MM.1S (cell line): ENCODE results near the gene CCL24.
"Not testable (repeated sequence)": the region's sequence is repeated elsewhere in the genome, so short reads cannot be mapped to it uniquely, and the experiment has no call there.

Experiments
- DNase-seq: peaks from one replicate; pipeline ENCODE4 v3.0.0-alpha.2; 2015
- H2AFZ ChIP-seq: fragments of 300-600 bp; sonication (generic); 2 replicates; pipeline ENCODE4 v1.6.0; 2016; ENCODE audit warnings: antibody characterized with exemption, low read length
- H3F3A ChIP-seq: fragments of 300-600 bp; sonication (generic); 2 replicates; pipeline ENCODE4 v1.6.1; 2016; ENCODE audit warnings: mild to moderate bottlenecking, antibody characterized with exemption, low read length, moderate library complexity, mixed read lengths; ENCODE audit not compliant: insufficient read depth
- H3K27ac ChIP-seq: fragments of 300-600 bp; sonication (generic); 2 replicates; pipeline ENCODE4 v1.5.1; 2016; ENCODE audit warnings: mild to moderate bottlenecking, low read length
- H3K27me3 ChIP-seq: fragments of 300-600 bp; sonication (generic); replicated peaks from 2 replicates; pipeline ENCODE4 v1.6.0; 2016; ENCODE audit warnings: low read length; ENCODE audit not compliant: insufficient read depth
- H3K36me3 ChIP-seq: fragments of 300-600 bp; sonication (generic); replicated peaks from 2 replicates; pipeline ENCODE4 v1.6.1; 2016; ENCODE audit warnings: mild to moderate bottlenecking, low read length, mixed read lengths; ENCODE audit not compliant: insufficient read depth
- H3K4me1 ChIP-seq: fragments of 300-600 bp; sonication (generic); 2 replicates; pipeline ENCODE4 v1.6.1; 2016; ENCODE audit warnings: low read length, mixed read lengths
- H3K4me2 ChIP-seq: fragments of 300-600 bp; sonication (generic); 2 replicates; pipeline ENCODE4 v1.6.0; 2016; ENCODE audit warnings: low read depth, low read length
- H3K4me3 ChIP-seq: fragments of 300-600 bp; sonication (generic); 2 replicates; pipeline ENCODE4 v1.5.1; 2016; ENCODE audit warnings: low read length, mixed read lengths
- H3K79me2 ChIP-seq: fragments of 300-600 bp; sonication (generic); 2 replicates; pipeline ENCODE4 v1.6.1; 2016; ENCODE audit warnings: mixed run types, low read length, mixed read lengths
- H3K9ac ChIP-seq: fragments of 300-600 bp; sonication (generic); 2 replicates; pipeline ENCODE4 v1.6.1; 2016; ENCODE audit warnings: low read length, mixed read lengths
- H3K9me2 ChIP-seq: fragments of 300-600 bp; sonication (generic); replicated peaks from 2 replicates; pipeline ENCODE4 v1.6.1; 2016; ENCODE audit warnings: mild to moderate bottlenecking, low read length, mixed read lengths; ENCODE audit not compliant: insufficient read depth
- H3K9me3 ChIP-seq: fragments of 300-600 bp; sonication (generic); replicated peaks from 2 replicates; pipeline ENCODE4 v1.6.1; 2016; ENCODE audit warnings: mild to moderate bottlenecking, low read length, mixed read lengths; ENCODE audit not compliant: insufficient read depth
- H4K20me1 ChIP-seq: fragments of 300-600 bp; sonication (generic); 2 replicates; pipeline ENCODE4 v1.6.1; 2016; ENCODE audit warnings: mild to moderate bottlenecking, low read length, moderate library complexity, mixed read lengths; ENCODE audit not compliant: insufficient read depth
- EZH2 ChIP-seq: fragments of 300-600 bp; sonication (generic); optimal IDR thresholded peaks from 2 replicates; pipeline ENCODE3; 2017; ENCODE audit warnings: low read depth, mild to moderate bottlenecking, antibody characterized with exemption, low read length, mixed read lengths
- EZH2phosphoT487 ChIP-seq: fragments of 300-600 bp; sonication (generic); IDR thresholded peaks from 2 replicates; pipeline ENCODE4 v1.6.1; 2018; ENCODE audit warnings: antibody characterized with exemption, low read length
- TF ChIP-seq, protein P1 (sequence below): fragments of 300-600 bp; sonication (generic); IDR thresholded peaks from 2 replicates; pipeline ENCODE4 v1.5.1; 2016; ENCODE audit warnings: antibody characterized with exemption, low read length, mixed read lengths

The CCL24 gene

DNA sequence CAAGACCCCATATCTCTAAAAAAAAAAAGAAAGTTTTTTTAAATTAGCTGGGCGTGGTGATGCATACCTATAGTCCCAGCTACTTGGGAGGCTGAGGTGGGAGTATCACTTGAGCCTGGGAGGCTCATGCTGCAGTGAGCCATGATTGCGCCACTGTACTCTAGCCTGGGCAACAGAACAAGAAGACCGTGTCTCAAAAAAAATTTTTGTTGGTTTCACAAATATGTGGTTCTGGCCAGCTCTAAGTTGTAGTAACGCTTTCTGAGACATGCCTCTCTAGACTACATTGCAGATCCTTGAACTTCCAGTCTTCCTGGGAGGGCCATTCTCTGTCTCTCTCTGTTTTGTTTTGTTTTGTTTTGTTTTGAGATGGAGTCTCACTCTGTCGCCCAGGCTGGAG, 40.6 kb upstream of the CCL24 start:
- no peak overlapping the region for H3K4me2 ChIP-seq
- no peak overlapping the region for H3K9ac ChIP-seq
- TF ChIP-seq EZH2 (no peak), EZH2phosphoT487 (no peak)
- TF ChIP-seq, protein P1, sequence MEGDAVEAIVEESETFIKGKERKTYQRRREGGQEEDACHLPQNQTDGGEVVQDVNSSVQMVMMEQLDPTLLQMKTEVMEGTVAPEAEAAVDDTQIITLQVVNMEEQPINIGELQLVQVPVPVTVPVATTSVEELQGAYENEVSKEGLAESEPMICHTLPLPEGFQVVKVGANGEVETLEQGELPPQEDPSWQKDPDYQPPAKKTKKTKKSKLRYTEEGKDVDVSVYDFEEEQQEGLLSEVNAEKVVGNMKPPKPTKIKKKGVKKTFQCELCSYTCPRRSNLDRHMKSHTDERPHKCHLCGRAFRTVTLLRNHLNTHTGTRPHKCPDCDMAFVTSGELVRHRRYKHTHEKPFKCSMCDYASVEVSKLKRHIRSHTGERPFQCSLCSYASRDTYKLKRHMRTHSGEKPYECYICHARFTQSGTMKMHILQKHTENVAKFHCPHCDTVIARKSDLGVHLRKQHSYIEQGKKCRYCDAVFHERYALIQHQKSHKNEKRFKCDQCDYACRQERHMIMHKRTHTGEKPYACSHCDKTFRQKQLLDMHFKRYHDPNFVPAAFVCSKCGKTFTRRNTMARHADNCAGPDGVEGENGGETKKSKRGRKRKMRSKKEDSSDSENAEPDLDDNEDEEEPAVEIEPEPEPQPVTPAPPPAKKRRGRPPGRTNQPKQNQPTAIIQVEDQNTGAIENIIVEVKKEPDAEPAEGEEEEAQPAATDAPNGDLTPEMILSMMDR: no peak
- no peak overlapping the region for H2AFZ ChIP-seq
- no peaks in the 10 kb centered on the region for H3F3A ChIP-seq
- H3K27ac ChIP-seq: no peak overlapping the region
- no peaks in the 10 kb centered on the region for H4K20me1 ChIP-seq
- H3K4me3 ChIP-seq: no peak overlapping the region
- no peaks in the 10 kb centered on the region for H3K79me2 ChIP-seq
- no peaks in the 10 kb centered on the region for H3K4me1 ChIP-seq
- H3K9me3 ChIP-seq: no peaks in the 10 kb centered on the region
- no peaks in the 10 kb centered on the region for H3K9me2 ChIP-seq
- H3K27me3 ChIP-seq: no peaks in the 10 kb centered on the region
- DNase-seq: no peak
- no peaks in the 10 kb centered on the region for H3K36me3 ChIP-seq

DNA sequence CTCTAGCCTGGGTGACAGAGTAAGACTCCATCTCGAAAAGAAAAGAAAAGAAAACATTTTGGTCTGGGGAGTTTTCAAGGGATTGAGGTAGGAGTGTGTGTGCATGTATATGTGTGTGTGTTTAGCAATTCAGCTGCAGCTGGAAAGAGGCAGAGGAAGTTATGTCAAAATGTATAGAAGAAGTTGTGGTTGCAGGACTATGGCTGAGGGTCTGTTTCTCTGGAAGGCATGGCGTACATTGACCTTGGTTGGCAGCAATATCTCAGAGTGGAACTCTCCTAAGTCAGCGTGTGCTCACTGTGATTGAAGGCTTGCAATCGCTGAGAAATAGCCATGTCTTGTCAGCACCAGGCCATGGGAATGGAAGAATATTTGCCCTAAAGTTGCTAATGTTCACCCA, 36.6 kb upstream of the CCL24 start:
- no peaks in the 10 kb centered on the region for H4K20me1 ChIP-seq
- no peaks in the 10 kb centered on the region for H3K9me2 ChIP-seq
- no peak overlapping the region for H2AFZ ChIP-seq
- no peak overlapping the region for H3K4me3 ChIP-seq
- no peaks in the 10 kb centered on the region for H3K4me1 ChIP-seq
- no peaks in the 10 kb centered on the region for H3K36me3 ChIP-seq
- no peak overlapping the region for H3K9ac ChIP-seq
- no peak for TF ChIP-seq EZH2phosphoT487
- no peak overlapping the region for H3K27ac ChIP-seq
- DNase-seq: no peak
- no peaks in the 10 kb centered on the region for H3K79me2 ChIP-seq
- H3K4me2 ChIP-seq: no peak overlapping the region
- no peaks in the 10 kb centered on the region for H3K9me3 ChIP-seq
- H3K27me3 ChIP-seq: no peaks in the 10 kb centered on the region
- H3F3A ChIP-seq: no peaks in the 10 kb centered on the region

DNA sequence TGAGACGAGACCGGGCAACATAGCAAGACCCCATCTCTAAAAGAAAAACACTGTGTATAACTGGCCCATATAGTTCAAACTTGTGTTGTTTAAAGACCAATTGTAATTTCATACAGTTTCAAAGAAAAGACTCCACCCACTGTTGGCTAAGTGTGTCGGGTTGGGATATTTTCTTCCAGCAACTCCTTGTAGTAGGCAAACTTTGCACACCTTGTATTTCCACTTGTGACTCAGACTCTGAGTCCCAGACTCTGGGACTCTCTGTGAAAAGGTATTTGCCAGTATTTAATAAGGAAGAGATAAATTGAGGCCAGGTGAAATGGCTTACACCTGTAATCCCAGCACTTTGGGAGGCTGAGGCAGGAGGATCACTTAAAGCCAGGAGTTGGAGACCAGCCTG, 36.0 kb upstream of the CCL24 start:
- no peaks in the 10 kb centered on the region for H4K20me1 ChIP-seq
- no peak overlapping the region for H3K4me2 ChIP-seq
- no peaks in the 10 kb centered on the region for H3K4me1 ChIP-seq
- no peak for DNase-seq
- no peak overlapping the region for H3K27ac ChIP-seq
- no peak overlapping the region for H3K4me3 ChIP-seq
- H3K36me3 ChIP-seq: no peaks in the 10 kb centered on the region
- TF ChIP-seq EZH2: no peak
- TF ChIP-seq, protein P1: no peak
- no peak for TF ChIP-seq EZH2phosphoT487
- H3F3A ChIP-seq: no peaks in the 10 kb centered on the region
- H3K27me3 ChIP-seq: no peaks in the 10 kb centered on the region
- H3K9me2 ChIP-seq: no peaks in the 10 kb centered on the region
- no peak overlapping the region for H3K9ac ChIP-seq
- no peaks in the 10 kb centered on the region for H3K9me3 ChIP-seq
- no peak overlapping the region for H2AFZ ChIP-seq
- no peaks in the 10 kb centered on the region for H3K79me2 ChIP-seq

DNA sequence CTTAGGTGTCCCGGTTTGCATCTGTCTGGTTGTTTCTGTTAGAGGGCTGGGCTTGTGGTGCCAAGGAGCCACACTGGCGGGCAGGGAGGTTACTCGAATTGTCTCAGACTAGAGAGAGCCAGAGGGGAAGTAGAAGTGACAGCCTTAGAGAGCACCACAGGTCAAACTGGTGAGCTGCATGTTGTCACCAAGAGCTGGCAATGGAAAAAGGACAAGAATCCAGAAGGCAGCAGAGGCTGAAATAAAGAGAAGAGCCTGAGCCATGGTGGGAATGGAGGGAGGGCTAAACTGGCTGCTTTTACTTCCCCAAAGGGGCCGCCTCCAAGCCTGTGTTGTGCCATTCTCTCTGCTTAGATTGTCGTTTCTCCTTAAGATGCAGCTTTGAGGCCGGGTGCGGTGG, 34.1 kb upstream of the CCL24 start:
- Histone ChIP-seq H3K9me3 (no peaks in the 10 kb centered on the region), H4K20me1 (no peaks in the 10 kb centered on the region), H2AFZ (no peak overlapping the region), H3K27ac (no peak overlapping the region), H3K9me2 (no peaks in the 10 kb centered on the region), H3K36me3 (no peaks in the 10 kb centered on the region), H3K27me3 (no peaks in the 10 kb centered on the region), H3K79me2 (no peaks in the 10 kb centered on the region), H3K4me3 (no peak overlapping the region), H3F3A (no peaks in the 10 kb centered on the region), H3K4me2 (no peak overlapping the region), H3K9ac (no peak overlapping the region), H3K4me1 (peaks cover 9% of the 10 kb centered on the region)
- DNase-seq: no peak
- TF ChIP-seq EZH2phosphoT487: no peak
- TF ChIP-seq, protein P1: no peak
- TF ChIP-seq EZH2: no peak

- not testable (repeated sequence) for DNase-seq, H3K27ac ChIP-seq
- H3K4me1 ChIP-seq: peaks cover 15% of the 10 kb centered on the region
These were observed 31.5 kb upstream of the CCL24 start for GRCh38 chr7:75845132-75845531.

More at GRCh38 chr7:75845132-75845531, 31.5 kb upstream of the CCL24 start:
- H3F3A ChIP-seq, H3K79me2 ChIP-seq, H3K9ac ChIP-seq, H3K4me3 ChIP-seq, H2AFZ ChIP-seq, H3K9me2 ChIP-seq, H3K36me3 ChIP-seq, H4K20me1 ChIP-seq, H3K27me3 ChIP-seq, H3K9me3 ChIP-seq, H3K4me2 ChIP-seq: not testable (repeated sequence)
